ENCODE data around the gene AGPAT3. TPM values are rescaled to one million over a fixed set of nuclear protein-coding genes. Genes with fewer than 3 reads are reported as not detected.

The AGPAT3 gene
- total RNA-seq, 1 donor: 63.5 TPM

- TF ChIP-seq CTCF (IDR thresholded peaks at IDR 0.05; ENCODE audit: insufficient read depth, low read depth, low read length): no peak
- DNase-seq (ENCODE audit: low read depth): no peak
- H3K4me3 ChIP-seq (ENCODE audit: low read depth, low read length): no peak overlapping the region
Measured at GRCh38 chr21:43973634-43973955, 108.6 kb downstream of the AGPAT3 start.

- H3K4me3 ChIP-seq (ENCODE audit: low read depth, low read length): no peak overlapping the region
- DNase-seq (ENCODE audit: low read depth): no peak
- no peak for TF ChIP-seq CTCF (IDR thresholded peaks at IDR 0.05; ENCODE audit: insufficient read depth, low read depth, low read length)
Measured at GRCh38 chr21:43974791-43975468, 109.9 kb downstream of the AGPAT3 start.

- DNase-seq (ENCODE audit: low read depth): peak; percentile 67
- no peak overlapping the region for H3K4me3 ChIP-seq (ENCODE audit: low read depth, low read length)
- TF ChIP-seq CTCF (IDR thresholded peaks at IDR 0.05; ENCODE audit: insufficient read depth, low read depth, low read length): peak; percentile 98
Measured at GRCh38 chr21:43975469-43976098, 110.6 kb downstream of the AGPAT3 start.

GRCh38 chr21:43976661-43977060 lies 111.6 kb downstream of the AGPAT3 start:
- no peak overlapping the region for H3K4me3 ChIP-seq (ENCODE audit: low read depth, low read length)
- no peak for TF ChIP-seq CTCF (IDR thresholded peaks at IDR 0.05; ENCODE audit: insufficient read depth, low read depth, low read length)
- DNase-seq (ENCODE audit: low read depth): no peak

GRCh38 chr21:43978060-43978459 lies 113.0 kb downstream of the AGPAT3 start:
- no peak for DNase-seq (ENCODE audit: low read depth)
- no peak overlapping the region for H3K4me3 ChIP-seq (ENCODE audit: low read depth, low read length)
- TF ChIP-seq CTCF (IDR thresholded peaks at IDR 0.05; ENCODE audit: insufficient read depth, low read depth, low read length): no peak

- TF ChIP-seq CTCF (IDR thresholded peaks at IDR 0.05; ENCODE audit: insufficient read depth, low read depth, low read length): peak; percentile 14
- no peak for DNase-seq (ENCODE audit: low read depth)
- H3K4me3 ChIP-seq (ENCODE audit: low read depth, low read length): no peak overlapping the region
Measured at GRCh38 chr21:43979654-43980053, 114.6 kb downstream of the AGPAT3 start.
